ENCODE measurements around the gene NAPG.
"Not testable (repeated sequence)": the region's sequence is repeated elsewhere in the genome, so short reads cannot be mapped to it uniquely, and the experiment has no call there.

NAPG gene

GRCh38 chr18:10514082-10514481 is 11.7 kb upstream of the NAPG start:
- no peak for DNase-seq (ENCODE audit: low spot score)

GRCh38 chr18:10514601-10515000 is 11.2 kb upstream of the NAPG start:
- no peak for DNase-seq (ENCODE audit: low spot score)

GRCh38 chr18:10515456-10515855 is 10.4 kb upstream of the NAPG start:
- DNase-seq (ENCODE audit: low spot score) = no peak

- no peak for DNase-seq (ENCODE audit: low spot score)
These were observed 9.7 kb upstream of the NAPG start for GRCh38 chr18:10516078-10516477.

GRCh38 chr18:10518595-10519255 is 7.1 kb upstream of the NAPG start:
- DNase-seq (ENCODE audit: low spot score) = no peak

GRCh38 chr18:10519366-10519765 is 6.5 kb upstream of the NAPG start:
- no peak for DNase-seq (ENCODE audit: low spot score)

- DNase-seq (ENCODE audit: low spot score) = peak; percentile 67
These were observed 5.6 kb upstream of the NAPG start for GRCh38 chr18:10519999-10520935.

- no peak for DNase-seq (ENCODE audit: low spot score)
These were observed 4.3 kb upstream of the NAPG start for GRCh38 chr18:10521566-10521965.

- DNase-seq (ENCODE audit: low spot score) = no peak
These were observed 3.3 kb upstream of the NAPG start for GRCh38 chr18:10522574-10522973.

GRCh38 chr18:10523544-10523943 is 2.3 kb upstream of the NAPG start:
- no peak for DNase-seq (ENCODE audit: low spot score)

GRCh38 chr18:10524507-10525370 is 1.1 kb upstream of the NAPG start:
- DNase-seq (ENCODE audit: low spot score) = no peak

GRCh38 chr18:10525371-10525691 is 496 bp upstream of the NAPG start:
- DNase-seq (ENCODE audit: low spot score) = no peak

- peak; percentile 50 for DNase-seq (ENCODE audit: low spot score)
These were observed 728 bp downstream of the NAPG start for GRCh38 chr18:10526561-10526949.

GRCh38 chr18:10528439-10528838 is 2.6 kb downstream of the NAPG start:
- DNase-seq (ENCODE audit: low spot score) = peak; percentile 22

GRCh38 chr18:10530002-10530401 is 4.2 kb downstream of the NAPG start:
- DNase-seq (ENCODE audit: low spot score) = no peak

GRCh38 chr18:10530852-10531251 is 5.0 kb downstream of the NAPG start:
- DNase-seq (ENCODE audit: low spot score) = peak; percentile 77

- no peak for DNase-seq (ENCODE audit: low spot score)
These were observed 7.3 kb downstream of the NAPG start for GRCh38 chr18:10533111-10533510.

- no peak for DNase-seq (ENCODE audit: low spot score)
These were observed 10.5 kb downstream of the NAPG start for GRCh38 chr18:10536280-10536679.

- DNase-seq (ENCODE audit: low spot score) = no peak
These were observed 11.9 kb downstream of the NAPG start for GRCh38 chr18:10537765-10538164.

- DNase-seq (ENCODE audit: low spot score) = not testable (repeated sequence)
These were observed 13.3 kb downstream of the NAPG start for GRCh38 chr18:10539124-10539523.

GRCh38 chr18:10543277-10543676 is 17.4 kb downstream of the NAPG start:
- DNase-seq (ENCODE audit: low spot score) = no peak

- DNase-seq (ENCODE audit: low spot score) = no peak
These were observed 18.4 kb downstream of the NAPG start for GRCh38 chr18:10544093-10544748.
